Fibroblast of villous mesenchyme (primary cell): Measurements from ENCODE around the gene PER3. TPM values are rescaled to one million over a fixed set of nuclear protein-coding genes. Genes with fewer than 3 reads are reported as not detected.

ENCODE experiments used
- DNase-seq: peaks from one replicate; pipeline ENCODE4 v3.0.0-alpha.2; 2010; ENCODE audit warnings: low read depth
- H3K4me3 ChIP-seq: 2 replicates; pipeline ENCODE4 v1.5.1; 2011; ENCODE audit warnings: low read depth, mild to moderate bottlenecking, low read length
- total RNA-seq: library from RNA; depleted of rRNA; stranded (reverse); fragments of >200 nt; gene quantifications from 2 replicates; pipeline ENCODE4 v1.2.3, GENCODE V29; 2012
- TF ChIP-seq, protein P1 (sequence below): IDR thresholded peaks from 2 replicates; pipeline ENCODE4 v1.5.1; 2012; ENCODE audit warnings: low read depth, mild to moderate bottlenecking, low read length; ENCODE audit not compliant: insufficient read depth

Gene PER3
- total RNA-seq: 5.5 and 5.6 TPM in 2 replicates

DNA sequence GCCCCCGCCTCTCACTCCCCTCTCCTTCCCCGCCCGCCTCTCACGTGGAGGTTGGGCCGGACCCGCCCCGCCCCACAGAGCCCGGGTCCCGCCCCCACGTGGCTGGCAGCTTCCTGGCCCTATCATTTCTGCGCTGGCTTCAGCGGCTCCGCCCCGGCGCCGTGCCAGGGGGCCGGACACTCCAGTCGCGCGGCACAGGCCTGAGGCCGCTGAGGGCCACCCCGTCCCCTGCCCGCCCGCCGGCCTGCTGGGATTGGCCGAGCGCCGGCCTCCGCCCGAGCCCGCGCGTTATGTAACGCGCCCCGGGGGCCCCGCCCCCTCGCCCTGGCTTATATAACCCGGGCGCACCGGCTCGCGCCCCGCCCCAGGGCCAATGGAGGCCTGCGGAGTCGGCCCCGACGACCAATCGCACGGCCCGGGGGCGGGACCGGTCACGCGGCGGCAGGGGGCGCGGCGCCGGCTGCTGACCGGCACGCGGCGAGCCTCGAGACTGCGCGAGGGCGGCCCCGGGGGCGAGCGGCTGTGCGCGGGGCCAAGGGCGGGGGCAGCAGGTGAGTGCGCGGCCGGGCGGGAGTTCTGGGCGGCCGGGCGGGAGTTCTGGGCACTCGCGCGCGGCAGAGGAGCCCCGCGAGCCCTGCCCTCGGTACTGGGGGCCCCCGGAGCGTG lies at the start of gene PER3:
PER3 (plus strand) TSS at position 466 of the 666 bp plus-strand sequence. CDS start 587 bp downstream, outside the sequence.
- H3K4me3 ChIP-seq: peak within 1 kb of the TSS; percentile 60
- TF ChIP-seq, protein P1, sequence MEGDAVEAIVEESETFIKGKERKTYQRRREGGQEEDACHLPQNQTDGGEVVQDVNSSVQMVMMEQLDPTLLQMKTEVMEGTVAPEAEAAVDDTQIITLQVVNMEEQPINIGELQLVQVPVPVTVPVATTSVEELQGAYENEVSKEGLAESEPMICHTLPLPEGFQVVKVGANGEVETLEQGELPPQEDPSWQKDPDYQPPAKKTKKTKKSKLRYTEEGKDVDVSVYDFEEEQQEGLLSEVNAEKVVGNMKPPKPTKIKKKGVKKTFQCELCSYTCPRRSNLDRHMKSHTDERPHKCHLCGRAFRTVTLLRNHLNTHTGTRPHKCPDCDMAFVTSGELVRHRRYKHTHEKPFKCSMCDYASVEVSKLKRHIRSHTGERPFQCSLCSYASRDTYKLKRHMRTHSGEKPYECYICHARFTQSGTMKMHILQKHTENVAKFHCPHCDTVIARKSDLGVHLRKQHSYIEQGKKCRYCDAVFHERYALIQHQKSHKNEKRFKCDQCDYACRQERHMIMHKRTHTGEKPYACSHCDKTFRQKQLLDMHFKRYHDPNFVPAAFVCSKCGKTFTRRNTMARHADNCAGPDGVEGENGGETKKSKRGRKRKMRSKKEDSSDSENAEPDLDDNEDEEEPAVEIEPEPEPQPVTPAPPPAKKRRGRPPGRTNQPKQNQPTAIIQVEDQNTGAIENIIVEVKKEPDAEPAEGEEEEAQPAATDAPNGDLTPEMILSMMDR: no peak
- peak; percentile 98 for DNase-seq

DNA sequence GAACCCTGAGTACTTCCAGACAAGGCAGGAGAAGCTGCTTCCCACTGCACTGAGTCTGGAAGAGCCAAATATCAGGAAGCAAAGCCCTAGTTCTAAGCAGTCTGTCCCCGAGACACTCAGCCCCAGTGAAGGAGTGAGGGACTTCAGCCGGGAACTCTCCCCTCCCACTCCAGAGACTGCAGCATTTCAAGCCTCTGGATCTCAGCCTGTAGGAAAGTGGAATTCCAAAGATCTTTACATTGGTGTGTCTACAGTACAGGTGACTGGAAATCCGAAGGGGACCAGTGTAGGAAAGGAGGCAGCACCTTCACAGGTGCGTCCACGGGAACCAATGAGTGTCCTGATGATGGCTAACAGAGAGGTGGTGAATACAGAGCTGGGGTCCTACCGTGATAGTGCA lies 46.0 kb upstream of the PER3 start:
- TF ChIP-seq, protein P1: no peak
- no peak for DNase-seq
- no peak overlapping the region for H3K4me3 ChIP-seq

DNA sequence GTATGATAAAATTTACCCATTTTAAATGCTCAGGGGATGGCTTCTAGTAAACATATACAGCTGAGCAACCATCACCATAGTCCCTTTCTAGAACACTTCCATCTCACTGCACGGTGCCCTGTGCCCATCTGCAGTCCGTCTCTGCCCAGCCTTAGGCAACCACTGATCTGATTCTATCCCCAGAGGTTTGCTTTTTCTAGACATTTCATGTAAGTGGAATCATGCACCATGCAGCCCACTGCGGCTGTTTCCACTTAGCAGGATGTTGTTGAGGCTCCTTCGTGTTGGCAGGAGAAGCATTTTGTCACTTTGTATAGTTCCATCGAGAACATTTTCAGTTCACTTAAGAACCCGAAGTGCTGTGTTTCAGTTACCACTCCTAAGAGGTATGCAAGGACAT lies 40.7 kb upstream of the PER3 start:
- no peak for DNase-seq
- no peak overlapping the region for H3K4me3 ChIP-seq
- TF ChIP-seq, protein P1: no peak

DNA sequence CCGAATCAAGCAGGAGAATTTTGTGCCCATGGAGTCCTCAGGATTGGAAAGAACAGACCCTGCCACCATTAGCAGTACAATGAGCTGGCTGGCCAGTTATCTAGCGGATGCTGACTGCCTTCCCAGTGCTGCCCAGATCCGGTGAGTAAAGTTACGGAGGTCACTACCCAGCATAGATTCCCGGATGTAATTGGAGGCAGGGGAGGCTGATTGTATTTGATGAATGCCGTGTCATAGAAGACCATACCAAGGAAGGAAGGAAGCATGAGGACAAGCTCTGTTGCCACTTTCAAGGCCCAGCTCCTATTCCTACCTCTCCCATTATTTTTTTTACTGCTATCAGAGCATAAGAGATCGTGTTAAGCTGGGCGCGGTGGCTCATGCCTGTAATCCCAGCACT lies 39.2 kb upstream of the PER3 start:
- H3K4me3 ChIP-seq: no peak overlapping the region
- no peak for DNase-seq
- TF ChIP-seq, protein P1: no peak

DNA sequence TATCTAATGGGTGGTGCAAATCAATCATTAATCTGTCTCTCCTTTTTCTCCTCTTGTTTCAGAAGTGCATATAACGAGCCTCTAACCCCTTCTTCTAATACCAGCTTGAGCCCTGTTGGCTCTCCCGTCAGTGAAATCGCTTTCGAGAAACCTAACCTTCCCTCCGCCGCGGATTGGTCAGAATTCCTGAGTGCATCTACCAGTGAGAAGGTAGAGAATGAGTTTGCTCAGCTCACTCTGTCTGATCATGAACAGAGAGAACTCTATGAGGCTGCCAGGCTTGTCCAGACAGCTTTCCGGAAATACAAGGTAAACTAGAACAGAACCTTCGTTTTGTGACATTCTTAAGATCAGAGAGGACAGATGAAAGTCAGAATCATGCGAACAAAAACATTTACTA lies 38.3 kb upstream of the PER3 start:
- no peak overlapping the region for H3K4me3 ChIP-seq
- no peak for DNase-seq
- TF ChIP-seq, protein P1: no peak

DNA sequence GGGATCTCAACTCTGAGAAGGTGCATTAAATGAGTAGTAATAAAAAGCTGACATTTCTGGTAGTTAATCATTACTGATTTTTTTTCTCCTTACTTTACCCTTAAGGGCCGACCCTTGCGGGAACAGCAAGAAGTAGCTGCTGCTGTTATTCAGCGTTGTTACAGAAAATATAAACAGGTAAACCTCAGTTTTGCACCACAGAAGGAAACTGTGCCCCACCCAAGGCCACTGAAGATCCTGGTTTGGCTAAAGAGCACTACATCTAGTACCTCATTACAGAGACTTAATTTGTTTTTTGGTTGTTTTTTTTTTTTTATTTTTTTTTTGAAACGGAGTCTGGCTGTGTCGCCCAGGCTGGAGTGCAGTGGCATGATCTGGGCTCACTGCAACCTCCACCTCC lies 36.5 kb upstream of the PER3 start:
- no peak for DNase-seq
- H3K4me3 ChIP-seq: no peak overlapping the region
- TF ChIP-seq, protein P1: no peak

DNA sequence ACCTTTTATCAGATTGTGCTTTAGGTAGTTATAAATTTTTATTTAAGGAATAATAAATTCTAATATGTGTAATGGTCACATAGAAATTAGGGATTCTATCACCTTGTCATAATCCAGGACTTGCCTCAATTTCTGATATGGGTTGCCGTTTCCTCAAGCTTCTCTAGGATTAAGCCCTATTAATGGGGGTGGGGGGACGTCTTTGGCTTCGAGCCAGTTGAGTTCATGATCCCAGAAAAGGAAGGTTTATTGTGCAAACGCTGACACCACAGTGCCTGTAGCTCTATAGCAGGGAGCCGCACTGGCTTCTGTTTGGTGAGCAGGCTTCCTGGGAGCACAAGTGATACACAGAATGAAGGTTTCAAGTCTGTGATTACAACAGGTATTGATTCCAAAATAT lies 35.0 kb upstream of the PER3 start:
- H3K4me3 ChIP-seq: no peak overlapping the region
- TF ChIP-seq, protein P1: no peak
- no peak for DNase-seq
